Measurements from ENCODE around the gene CFL2.

DNA sequence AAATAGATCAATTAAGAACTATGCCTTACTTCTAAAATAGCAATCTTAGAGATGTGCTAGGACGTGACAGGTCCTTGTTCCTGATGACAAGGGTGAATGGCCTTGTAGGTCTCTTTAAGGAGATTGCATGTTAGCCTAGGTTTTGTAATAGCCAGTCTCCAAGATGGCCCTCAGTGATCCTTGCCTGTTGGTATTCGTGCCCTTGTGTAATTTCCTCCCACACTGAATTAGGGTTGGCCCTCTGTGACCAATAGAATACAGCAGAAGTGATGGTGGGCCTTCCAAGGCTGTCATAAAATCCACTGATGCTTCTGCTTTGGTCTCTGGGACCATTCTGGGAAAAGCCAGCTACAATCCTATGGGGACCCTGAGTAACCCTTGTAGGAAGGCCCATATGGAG lies 46.3 kb downstream of the CFL2 start:
- TF ChIP-seq EZH2 (IDR thresholded peaks at IDR 0.05): no peak
- TF ChIP-seq POLR2AphosphoS5 (IDR thresholded peaks at IDR 0.05; ENCODE audit: borderline replicate concordance, low read depth, low read length): no peak
- TF ChIP-seq FOXP2 (optimal IDR thresholded peaks at IDR 0.05; ENCODE audit: control extremely low read depth, extremely low read length, insufficient read depth): no peak

All from SK-N-MC (cell line).